Activated T-cell treated with anti-CD3 and anti-CD28 coated beads for 1 hour (primary cell): ENCODE measurements around the gene NES.

Experiments used
- DNase-seq: peaks from one replicate; pipeline ENCODE4 v3.0.0-alpha.2; 2020; ENCODE audit warnings: low read depth

Gene NES

GRCh38 chr1:156680056-156680455 is 2.8 kb upstream of the NES start:
- no peak for DNase-seq

DNA sequence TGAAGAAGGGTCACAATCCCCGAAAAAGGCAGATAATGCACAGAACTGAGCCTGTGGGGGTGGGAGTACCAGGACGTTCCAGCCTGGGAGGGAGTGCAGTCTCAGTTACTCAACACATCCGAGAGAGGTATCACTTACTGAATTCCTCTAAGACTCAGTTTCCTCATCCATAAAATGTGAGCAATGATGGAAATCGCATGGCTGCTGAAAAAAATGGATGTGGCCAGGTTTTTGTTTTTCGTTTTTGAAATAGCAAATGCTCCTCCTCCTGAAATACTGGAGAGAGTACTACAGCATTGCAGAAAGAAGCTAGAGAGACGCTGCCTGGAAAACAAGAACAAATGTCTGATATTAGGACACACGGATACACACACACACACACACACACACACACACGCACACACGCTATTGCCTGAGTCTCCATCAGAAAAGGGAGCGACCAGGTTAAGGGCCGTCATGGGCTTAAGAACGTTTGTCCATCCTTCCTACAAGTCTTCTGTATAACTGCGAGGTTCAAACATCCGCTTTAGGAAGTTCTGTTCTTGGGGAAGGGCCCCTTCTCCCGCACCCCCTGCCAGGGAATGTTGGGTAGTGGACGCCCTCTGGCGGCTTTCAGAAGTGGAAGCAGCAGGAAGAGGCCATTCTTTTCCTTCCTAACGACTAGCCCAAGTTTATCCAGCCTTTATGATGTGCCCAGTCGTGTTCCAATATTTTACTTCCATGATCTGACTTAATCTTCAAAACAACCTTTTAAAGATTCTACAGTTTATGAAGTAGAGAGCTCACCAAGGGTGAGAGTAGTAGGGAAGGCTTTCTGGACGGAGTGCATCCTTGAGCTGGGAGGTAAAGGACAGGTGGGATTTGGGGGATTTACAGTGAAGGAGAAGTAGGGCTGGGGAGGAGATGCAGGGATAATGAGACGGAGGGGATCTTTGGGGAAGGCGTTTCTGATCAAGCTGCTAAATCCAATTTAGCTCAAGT is 699 bp upstream of the NES start:
- DNase-seq, result no peak

- DNase-seq, result no peak
Measured at GRCh38 chr1:156676114-156676819, 940 bp downstream of the NES start.

DNA sequence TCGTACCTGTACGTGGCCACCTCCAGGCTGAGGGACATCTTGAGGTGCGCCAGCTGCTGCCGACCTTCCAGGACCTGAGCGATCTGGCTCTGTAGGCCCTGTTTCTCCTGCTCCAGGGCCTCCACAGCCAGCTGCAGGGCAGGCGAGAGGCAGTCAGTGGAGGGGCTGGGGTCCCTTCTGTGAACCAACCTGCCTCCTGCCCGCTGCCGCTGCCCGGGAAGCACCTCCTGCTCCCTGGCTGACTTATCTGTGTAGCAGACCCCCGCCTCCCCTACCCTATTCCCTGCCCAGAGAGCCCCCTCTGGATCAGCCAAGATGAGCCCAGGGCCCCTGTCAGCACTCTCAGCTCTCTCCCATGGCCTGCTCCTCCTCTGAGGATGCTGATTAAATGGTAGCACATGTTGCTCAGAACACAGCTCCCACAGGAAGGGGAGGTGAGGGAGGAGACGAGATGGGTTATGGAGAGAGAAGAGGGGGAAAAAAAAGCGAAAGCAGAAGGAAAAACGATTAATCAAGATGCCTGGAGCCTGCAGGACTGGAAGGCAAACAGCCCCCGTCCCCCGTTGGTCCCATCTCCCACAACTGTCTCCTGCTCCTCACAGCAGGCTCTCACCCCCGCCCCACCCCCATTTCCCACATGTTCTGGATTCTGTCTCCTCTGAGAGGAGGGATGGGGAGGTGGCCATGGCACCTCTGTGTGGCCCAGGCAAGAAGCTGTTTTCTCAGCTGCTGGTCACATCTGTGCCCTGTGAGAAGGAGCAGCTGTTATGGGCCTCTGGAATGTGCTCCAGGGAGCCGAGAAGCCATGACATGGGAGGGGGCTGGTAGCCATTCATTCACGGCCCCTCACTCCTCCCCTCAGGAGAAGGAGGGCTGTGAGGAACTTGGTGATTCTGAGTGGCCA is 1.7 kb downstream of the NES start:
- no peak for DNase-seq

GRCh38 chr1:156673387-156674121 is 3.7 kb downstream of the NES start:
- no peak for DNase-seq

DNA sequence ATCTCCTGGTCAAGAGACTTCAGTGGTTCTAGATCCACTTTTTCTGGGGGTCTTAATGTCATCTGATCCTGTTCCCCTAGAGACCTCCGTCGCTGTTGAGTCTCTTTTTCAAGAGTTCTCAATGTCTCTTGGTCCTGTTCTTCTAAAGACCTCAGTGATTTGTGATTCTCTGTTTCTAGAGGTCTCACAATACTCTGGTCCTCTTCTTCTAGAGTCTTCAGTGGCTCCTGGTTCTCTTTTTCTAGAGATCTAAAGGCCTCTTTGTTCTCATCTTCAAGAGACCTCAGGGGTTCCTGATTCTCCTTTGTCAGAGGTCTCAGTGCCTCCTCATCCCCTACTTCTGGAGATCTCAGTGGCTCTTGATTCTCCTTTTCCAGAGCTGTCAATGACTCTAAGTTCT is 5.4 kb downstream of the NES start:
- no peak for DNase-seq

- no peak for DNase-seq
Measured at GRCh38 chr1:156670791-156671190, 6.4 kb downstream of the NES start.

DNA sequence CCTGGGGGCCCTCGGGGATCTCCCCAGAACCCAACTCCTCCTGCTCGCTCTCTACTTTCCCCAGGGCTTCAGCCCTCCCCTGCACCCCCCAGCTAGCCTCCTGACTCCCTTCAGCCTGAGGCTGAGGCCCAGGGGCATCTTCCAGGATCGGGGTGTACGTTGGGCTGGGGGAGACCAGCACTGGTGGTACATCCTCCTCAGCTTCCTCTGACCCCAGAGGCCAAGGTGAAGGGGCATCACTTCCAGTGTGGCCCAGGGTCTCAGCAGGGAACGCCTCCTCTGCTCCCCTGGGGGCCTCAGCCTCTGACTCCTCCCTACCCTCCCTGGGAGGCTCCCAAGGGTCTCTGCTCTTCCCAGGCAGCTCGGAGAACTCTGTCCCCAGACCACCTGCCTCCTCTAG is 6.8 kb downstream of the NES start:
- no peak for DNase-seq

DNA sequence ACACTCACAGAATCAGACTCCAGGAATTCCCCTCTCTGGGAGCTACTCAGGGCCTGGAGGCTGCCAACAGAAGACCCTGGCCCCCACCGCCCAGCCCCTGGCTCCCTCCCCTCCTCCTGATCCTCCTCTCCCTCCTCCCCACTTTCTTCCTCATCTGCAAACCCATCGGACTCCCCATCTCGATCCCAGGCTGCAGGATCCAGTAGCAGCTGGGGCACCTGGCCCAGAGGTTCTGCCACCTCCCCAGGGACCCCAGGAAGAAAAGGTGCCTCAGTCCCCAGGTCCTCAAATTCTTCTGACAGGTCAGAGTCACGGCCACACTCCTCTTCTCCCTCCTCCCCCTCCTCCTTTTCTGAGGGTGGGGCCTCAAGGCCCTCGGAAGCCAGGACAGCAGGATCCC is 7.4 kb downstream of the NES start:
- DNase-seq, result no peak

GRCh38 chr1:156668801-156669637 is 8.2 kb downstream of the NES start:
- no peak for DNase-seq

DNA sequence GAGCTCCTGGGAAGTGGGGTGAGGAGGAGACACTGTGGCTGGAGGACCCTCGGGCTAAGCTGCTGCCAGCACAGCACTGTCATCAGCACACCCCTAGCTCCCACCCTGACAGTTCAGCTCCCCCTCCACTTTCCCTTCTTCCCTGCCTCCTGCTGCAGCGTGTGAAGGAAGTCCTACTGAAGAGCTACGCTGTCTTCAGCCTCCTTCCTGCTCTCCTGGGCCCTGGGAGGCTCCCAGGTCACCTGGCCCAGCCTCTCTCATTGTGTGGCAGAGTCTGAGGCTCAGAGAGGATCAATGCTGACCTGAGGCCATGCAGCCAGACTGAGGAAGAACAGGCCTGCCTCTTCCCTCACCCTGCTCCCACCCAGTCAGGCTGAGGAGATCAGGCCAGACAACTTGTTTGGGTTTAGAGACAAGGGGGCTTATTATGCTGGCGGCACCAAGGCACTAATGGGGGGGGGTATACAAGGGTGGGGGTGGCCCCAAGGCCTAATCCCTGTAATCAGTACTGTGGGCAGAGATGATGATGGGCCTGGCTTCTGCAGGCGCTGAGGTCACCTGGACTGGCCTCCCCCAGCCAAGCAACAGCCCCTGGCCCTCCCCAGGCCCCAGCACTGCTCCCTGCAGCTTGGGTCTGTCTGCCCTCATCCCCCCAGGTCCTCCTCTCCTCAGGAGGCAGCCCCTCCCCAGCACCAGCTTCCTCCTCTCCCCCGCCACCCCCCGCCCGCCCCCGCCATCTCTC is 9.1 kb downstream of the NES start:
- DNase-seq, result no peak

DNA sequence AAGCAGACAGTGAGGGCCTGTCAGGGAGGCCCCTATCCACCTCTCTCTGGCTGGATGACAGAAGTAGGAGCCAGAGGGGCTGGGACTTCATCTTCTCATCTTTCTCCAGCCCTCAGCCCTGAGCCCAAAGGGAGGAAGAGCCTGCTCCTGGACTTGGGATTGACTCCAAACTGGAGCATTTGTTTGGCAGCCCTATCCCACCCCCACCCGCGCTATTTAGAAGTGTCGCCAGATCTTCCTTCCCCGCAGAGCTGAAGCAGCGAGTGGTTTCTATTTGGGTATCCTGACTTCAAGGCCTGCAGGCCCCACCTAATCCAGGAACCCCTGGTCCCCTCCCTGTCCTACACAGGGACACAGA is 9.6 kb downstream of the NES start:
- no peak for DNase-seq

DNA sequence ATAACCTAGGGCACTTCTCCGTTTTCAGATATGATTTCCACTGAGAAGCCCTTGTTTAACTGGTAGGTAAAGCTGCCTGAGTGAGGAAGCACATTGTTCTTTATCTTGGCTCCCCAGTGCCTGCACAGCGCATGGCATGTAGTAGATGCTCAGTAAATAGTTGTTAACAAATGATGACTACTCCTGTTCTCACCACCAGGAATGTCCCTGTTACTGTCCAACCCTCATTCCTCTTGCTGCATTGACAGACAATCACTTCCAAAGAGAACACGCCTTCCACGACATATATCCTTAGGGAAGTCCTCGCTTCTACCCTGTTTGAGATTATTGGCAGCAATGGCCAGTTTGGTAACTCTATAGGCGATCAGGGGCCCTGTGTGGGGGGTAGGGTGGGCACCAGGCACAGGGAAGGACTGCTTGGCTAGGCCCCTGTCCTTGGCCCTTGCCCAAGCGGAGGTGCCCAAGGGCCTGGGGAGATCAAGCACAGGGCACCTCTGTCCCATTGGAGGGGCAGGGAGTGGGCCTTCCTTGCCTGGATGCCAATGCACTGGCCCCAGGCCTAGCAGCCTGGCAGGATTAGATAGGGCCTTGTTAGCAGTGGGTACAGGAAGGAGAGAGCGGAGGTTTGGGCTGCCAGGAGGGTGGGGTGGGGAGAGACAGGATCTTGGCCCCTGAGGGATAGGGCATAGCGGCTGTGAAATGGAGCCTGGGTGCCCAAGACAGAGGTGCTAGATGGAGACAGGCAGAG is 10.2 kb downstream of the NES start:
- DNase-seq, result no peak

GRCh38 chr1:156665539-156665938 is 11.7 kb downstream of the NES start:
- DNase-seq, result no peak

GRCh38 chr1:156664767-156665411 is 12.3 kb downstream of the NES start:
- DNase-seq, result no peak

GRCh38 chr1:156664046-156664766 is 13.0 kb downstream of the NES start:
- DNase-seq, result no peak

DNA sequence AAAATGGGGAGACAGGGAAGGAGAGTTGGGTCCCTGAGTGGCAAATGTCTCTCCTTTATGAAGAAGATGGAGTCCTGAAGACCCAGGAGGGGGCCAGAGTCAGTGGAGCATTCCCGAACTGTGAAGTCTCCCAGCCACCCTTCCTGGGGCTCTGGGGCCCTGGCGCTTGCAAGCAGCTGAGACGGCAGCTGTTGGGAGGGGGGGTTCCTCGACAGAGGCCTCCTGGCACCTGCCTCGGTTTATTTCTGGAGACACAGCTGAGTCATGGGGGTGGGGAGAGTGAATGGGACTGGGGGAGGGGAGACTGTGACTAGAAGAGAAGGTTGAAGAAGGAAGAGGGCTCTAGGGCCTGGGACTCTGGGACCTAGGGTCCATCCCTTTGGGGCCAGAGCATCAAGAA is 14.0 kb downstream of the NES start:
- no peak for DNase-seq

DNA sequence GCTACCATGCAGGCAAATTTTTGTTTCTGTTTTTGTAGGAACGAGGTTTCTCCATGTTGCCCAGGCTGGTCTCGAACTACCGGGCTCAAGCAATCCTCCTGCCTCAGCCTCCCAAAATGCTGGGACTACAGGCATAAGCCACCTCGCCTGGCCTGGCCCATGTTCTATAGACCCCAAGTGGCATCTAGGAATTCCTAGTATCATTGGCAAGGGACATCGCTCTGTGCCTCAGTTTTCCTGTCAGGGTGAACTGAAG is 14.5 kb downstream of the NES start:
- no peak for DNase-seq
